ENCODE measurements around the gene ST6GAL1.

- no peak for TF ChIP-seq CTCF (IDR thresholded peaks at IDR 0.05 in 4 of 5, conservative IDR thresholded peaks at IDR 0.05 in 1 of 5)
- TF ChIP-seq POLR2A (IDR thresholded peaks at IDR 0.05), result no peak
Observed at GRCh38 chr3:187084580-187084979, 154.3 kb downstream of the ST6GAL1 start.

Measured in gastrocnemius medialis (tissue), 4 donors.